Esophagus muscularis mucosa (tissue), 4 donors: ENCODE data around the gene KIF21A. TPM values are rescaled to one million over a fixed set of nuclear protein-coding genes. Genes with fewer than 3 reads are reported as not detected.

ENCODE experiments used
- DNase-seq: peaks from one replicate; pipeline ENCODE4 v3.0.0-alpha.2; 2017; ENCODE audit errors: extremely low spot score
- H3K27ac ChIP-seq, 4 donors: fragments of 200-600 bp; sonication (generic); replicated peaks in 1 of 4; 1 replicate in 3 of 4; 2 replicates in 1 of 4; pipeline ENCODE4 v1.5.1; 2016 to 2019; ENCODE audit warnings: mild to moderate bottlenecking in 1 of 4
- H3K27me3 ChIP-seq, 4 donors: fragments of 200-600 bp; sonication (generic); one replicate each; pipeline versions ENCODE4 v1.5.1 to v1.6.0; 2016 to 2019
- H3K36me3 ChIP-seq, 4 donors: fragments of 200-600 bp; sonication (generic); one replicate each; pipeline ENCODE4 v1.5.1; 2016 to 2019
- H3K4me1 ChIP-seq, 4 donors: fragments of 200-600 bp; sonication (generic); one replicate each; pipeline ENCODE4 v1.5.1; 2016 to 2019
- H3K4me3 ChIP-seq, 4 donors: fragments of 200-600 bp; sonication (generic); 1 replicate in 2 of 4; 2 replicates in 2 of 4; pipeline ENCODE4 v1.5.1; 2016 to 2019; ENCODE audit warnings: mild to moderate bottlenecking in 4 of 4, moderate library complexity in 1 of 4
- H3K9me3 ChIP-seq, 4 donors: fragments of 200-600 bp; sonication (generic); 1 replicate in 3 of 4; 2 replicates in 1 of 4; pipeline ENCODE4 v1.5.1; 2016 to 2019
- EP300 ChIP-seq: sonication (generic); formaldehyde crosslinking; IDR thresholded peaks from one replicate; pipeline ENCODE4 v1.6.1; 2017; ENCODE audit warnings: antibody characterized with exemption
- POLR2A ChIP-seq: fragments of 450-650 bp; IDR thresholded peaks from one replicate; pipeline ENCODE4 v1.6.1; 2017; ENCODE audit warnings: antibody characterized with exemption, moderate library complexity, mild to moderate bottlenecking, low read depth
- POLR2AphosphoS5 ChIP-seq, 2 donors: sonication (generic); formaldehyde crosslinking; IDR thresholded peaks; one replicate each; pipeline ENCODE4 v1.6.1; 2017; ENCODE audit warnings: antibody characterized with exemption in 2 of 2
- WGBS: methylation state at CpG from one replicate; pipeline ENCODE4 v1.1.5; 2018; 5-methylcytosine and 5-hydroxymethylcytosine counted together
- intact Hi-C: fragments of 100-400 bp; cut with DNase I; formaldehyde crosslinking; loops from one replicate; pipeline ENCODE4 v1.15.1; 2023
- total RNA-seq, 4 donors: library from RNA; depleted of rRNA; stranded (reverse); fragments of >200 nt; gene quantifications; one replicate each; pipeline versions ENCODE4 v1.1.0 to v1.2.1, GENCODE V29; 2016
- TF ChIP-seq, protein P1 (sequence below), 3 experiments: fragments of 200-600 bp in 2 of 3; fragments of 450-650 bp in 1 of 3; sonication (generic) in 2 of 3; IDR thresholded peaks; one replicate each; pipeline ENCODE4 v1.5.1; 2017 to 2019; ENCODE audit warnings: antibody characterized with exemption in 3 of 3, mild to moderate bottlenecking in 2 of 3, moderate library complexity in 1 of 3

Gene KIF21A
- total RNA-seq, 4 donors from 2014 or later = 9.3 to 17.4 (median 11.1) TPM

DNA sequence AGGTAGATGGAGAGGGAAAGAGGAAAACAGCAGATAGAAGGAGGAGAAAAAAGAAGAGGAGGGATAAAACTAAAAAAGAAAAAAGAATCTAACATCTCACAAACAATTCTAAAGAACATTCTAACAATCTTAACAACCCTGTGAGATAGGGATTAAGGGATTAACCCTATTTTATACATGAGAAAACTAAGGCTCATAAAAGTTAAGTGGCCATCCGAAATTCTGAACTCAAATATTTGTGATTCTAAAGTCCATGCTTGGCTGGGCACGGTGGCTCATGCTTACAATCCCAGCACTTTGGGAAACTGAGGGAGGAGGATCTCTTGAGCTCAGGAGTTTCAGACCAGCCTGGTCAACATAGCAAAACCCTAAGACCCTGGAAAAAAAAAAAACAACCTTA lies 13.1 kb downstream of the KIF21A start:
- intact Hi-C loops = no loop called here
- H3K9me3 ChIP-seq = no peaks in the 10 kb centered on the region
- no peak overlapping the region for H3K27ac ChIP-seq
- TF ChIP-seq POLR2AphosphoS5 (IDR thresholded peaks at IDR 0.05) (no peak), EP300 (no peak), POLR2A (no peak)
- TF ChIP-seq, protein P1, sequence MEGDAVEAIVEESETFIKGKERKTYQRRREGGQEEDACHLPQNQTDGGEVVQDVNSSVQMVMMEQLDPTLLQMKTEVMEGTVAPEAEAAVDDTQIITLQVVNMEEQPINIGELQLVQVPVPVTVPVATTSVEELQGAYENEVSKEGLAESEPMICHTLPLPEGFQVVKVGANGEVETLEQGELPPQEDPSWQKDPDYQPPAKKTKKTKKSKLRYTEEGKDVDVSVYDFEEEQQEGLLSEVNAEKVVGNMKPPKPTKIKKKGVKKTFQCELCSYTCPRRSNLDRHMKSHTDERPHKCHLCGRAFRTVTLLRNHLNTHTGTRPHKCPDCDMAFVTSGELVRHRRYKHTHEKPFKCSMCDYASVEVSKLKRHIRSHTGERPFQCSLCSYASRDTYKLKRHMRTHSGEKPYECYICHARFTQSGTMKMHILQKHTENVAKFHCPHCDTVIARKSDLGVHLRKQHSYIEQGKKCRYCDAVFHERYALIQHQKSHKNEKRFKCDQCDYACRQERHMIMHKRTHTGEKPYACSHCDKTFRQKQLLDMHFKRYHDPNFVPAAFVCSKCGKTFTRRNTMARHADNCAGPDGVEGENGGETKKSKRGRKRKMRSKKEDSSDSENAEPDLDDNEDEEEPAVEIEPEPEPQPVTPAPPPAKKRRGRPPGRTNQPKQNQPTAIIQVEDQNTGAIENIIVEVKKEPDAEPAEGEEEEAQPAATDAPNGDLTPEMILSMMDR (IDR thresholded peaks at IDR 0.05) = no peak
- no peaks in the 10 kb centered on the region for H3K36me3 ChIP-seq
- H3K4me3 ChIP-seq = no peak overlapping the region
- H3K4me1 ChIP-seq = peaks cover 0 to 7% (median 0%) of the 10 kb centered on the region in 4 donors
- WGBS = 92% methylated on average over 2 of the region's 2 CpGs
- no peaks in the 10 kb centered on the region for H3K27me3 ChIP-seq
- DNase-seq = no peak

DNA sequence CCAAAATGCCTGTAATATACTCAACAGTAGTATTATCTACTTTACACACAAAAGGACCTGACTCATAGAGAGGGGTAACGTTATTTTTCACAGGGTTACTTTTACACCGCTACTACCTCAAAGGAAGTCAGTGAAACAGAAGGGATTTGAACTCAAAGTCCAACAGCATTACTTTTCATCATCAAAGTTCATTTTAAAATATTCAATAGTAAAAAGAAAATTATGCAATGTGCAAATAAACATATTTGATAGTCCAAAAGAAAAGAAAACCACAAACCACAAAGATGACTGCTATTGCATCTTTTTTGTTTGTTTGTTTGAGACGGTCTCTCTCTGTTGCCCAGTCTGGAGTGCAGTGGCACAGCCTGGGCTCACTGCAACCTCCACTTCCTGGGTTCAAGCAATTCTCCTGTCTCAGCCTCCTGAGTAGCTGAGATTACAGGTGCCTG lies 15.5 kb downstream of the KIF21A start:
- WGBS = 84% methylated on average over 3 of the region's 3 CpGs
- intact Hi-C loops = no loop called here
- peaks cover 0 to 7% (median 0%) of the 10 kb centered on the region in 4 donors for H3K4me1 ChIP-seq
- no peaks in the 10 kb centered on the region for H3K36me3 ChIP-seq
- H3K27ac ChIP-seq = no peak overlapping the region
- no peaks in the 10 kb centered on the region for H3K27me3 ChIP-seq
- no peaks in the 10 kb centered on the region for H3K9me3 ChIP-seq
- no peak for DNase-seq
- no peak overlapping the region for H3K4me3 ChIP-seq
- TF ChIP-seq EP300 = no peak
- TF ChIP-seq, protein P1 (IDR thresholded peaks at IDR 0.05) = no peak
- TF ChIP-seq POLR2A = no peak
- no peak for TF ChIP-seq POLR2AphosphoS5 (IDR thresholded peaks at IDR 0.05)

DNA sequence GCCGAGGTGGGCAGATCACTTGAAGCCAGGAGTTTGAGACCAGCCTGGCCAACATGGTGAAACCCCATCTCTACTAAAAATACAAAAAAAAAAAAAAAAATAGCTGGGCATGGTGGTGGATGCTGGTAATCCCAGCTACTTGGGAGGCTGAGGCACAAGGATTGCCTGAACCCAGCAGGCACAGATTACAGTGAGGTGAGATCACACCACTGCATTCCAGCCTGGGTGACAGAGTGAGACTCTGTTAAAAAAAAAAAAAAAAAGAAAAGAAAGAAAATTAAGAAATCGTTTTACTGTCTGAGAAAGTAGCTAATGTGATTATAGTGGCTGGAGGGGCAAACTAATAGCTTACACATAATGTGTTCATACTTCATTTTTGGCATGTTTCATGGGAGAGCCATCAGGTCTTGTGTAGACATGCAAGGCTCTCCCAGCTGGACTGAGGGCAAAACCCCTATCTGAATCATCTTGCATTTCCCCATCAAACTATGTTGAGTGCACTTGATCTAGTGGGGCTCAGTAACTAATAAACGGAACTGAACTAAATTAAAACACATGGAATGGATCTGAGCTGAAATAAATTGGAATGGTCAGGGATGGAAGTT lies 16.2 kb downstream of the KIF21A start:
- Histone ChIP-seq H3K36me3 (no peaks in the 10 kb centered on the region), H3K4me3 (no peak overlapping the region), H3K4me1 (peaks cover 0 to 7% (median 0%) of the 10 kb centered on the region in 4 donors), H3K27ac (no peak overlapping the region), H3K27me3 (no peaks in the 10 kb centered on the region), H3K9me3 (no peaks in the 10 kb centered on the region)
- TF ChIP-seq POLR2AphosphoS5 (IDR thresholded peaks at IDR 0.05) (no peak), EP300 (no peak), POLR2A (no peak)
- TF ChIP-seq, protein P1 (IDR thresholded peaks at IDR 0.05) = no peak
- 89% methylated on average over 3 of the region's 3 CpGs for WGBS
- no peak for DNase-seq
- intact Hi-C loops = no loop called here

DNA sequence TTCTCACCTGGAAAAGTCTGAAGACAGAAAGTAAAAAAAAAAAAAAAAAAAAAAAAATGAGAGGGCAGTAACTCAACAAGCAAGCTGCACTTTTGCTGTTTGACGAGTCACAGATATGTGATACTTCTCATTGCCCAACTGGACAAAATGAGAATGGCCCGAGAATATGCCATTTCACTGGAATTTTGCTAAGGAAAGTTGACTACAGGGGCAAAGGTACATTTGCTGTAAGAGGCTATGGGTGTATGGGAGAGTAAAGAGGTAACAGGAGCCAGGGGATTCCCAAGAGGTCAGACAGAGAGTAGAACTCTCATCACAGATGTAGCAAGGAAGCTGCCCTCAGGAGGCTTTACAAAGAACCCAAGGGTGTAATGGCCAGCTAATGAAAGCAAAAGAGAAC lies 22.9 kb downstream of the KIF21A start:
- DNase-seq = no peak
- no peaks in the 10 kb centered on the region for H3K4me1 ChIP-seq
- TF ChIP-seq POLR2A = no peak
- TF ChIP-seq, protein P1 (IDR thresholded peaks at IDR 0.05) = no peak
- no peak for TF ChIP-seq POLR2AphosphoS5 (IDR thresholded peaks at IDR 0.05)
- TF ChIP-seq EP300 = no peak
- no peaks in the 10 kb centered on the region for H3K9me3 ChIP-seq
- no peaks in the 10 kb centered on the region for H3K27me3 ChIP-seq
- H3K27ac ChIP-seq = no peak overlapping the region
- WGBS = 89% methylated on average over 2 of the region's 2 CpGs
- H3K36me3 ChIP-seq = no peaks in the 10 kb centered on the region
- intact Hi-C loops = no loop called here
- H3K4me3 ChIP-seq = no peak overlapping the region

DNA sequence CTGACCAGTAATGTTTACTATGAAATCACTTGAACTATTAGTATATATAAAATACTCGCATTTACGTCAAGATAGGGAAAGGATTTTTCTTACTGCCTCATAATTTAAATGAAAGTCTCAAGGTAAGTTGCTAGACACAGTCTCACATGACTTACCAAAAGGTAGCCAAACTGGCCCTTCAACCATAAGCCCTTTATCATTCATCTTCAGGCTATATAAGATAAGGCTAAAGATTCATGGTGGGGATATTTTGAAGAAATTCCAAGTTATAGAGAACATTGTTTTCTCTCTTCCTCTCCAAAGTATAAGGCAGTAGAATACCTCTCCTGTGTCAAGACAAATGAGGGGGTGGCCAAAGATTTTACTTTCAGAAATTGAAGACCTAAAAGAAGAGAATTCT lies 23.4 kb downstream of the KIF21A start:
- no peak for TF ChIP-seq EP300
- no peak for TF ChIP-seq POLR2A
- no peak for TF ChIP-seq POLR2AphosphoS5 (IDR thresholded peaks at IDR 0.05)
- TF ChIP-seq, protein P1 (IDR thresholded peaks at IDR 0.05) = no peak
- Histone ChIP-seq H3K4me1 (no peaks in the 10 kb centered on the region), H3K27me3 (no peaks in the 10 kb centered on the region), H3K27ac (no peak overlapping the region), H3K36me3 (no peaks in the 10 kb centered on the region), H3K4me3 (no peak overlapping the region), H3K9me3 (no peaks in the 10 kb centered on the region)
- no peak for DNase-seq
- WGBS = 96% methylated on average over 2 of the region's 2 CpGs
- intact Hi-C loops = no loop called here
